Activated naive CD8-positive, alpha-beta T cell treated with anti-CD3 and anti-CD28 coated beads for 36 hours (primary cell): ENCODE measurements around the gene ALDH16A1. TPM values are rescaled to one million over a fixed set of nuclear protein-coding genes. Genes with fewer than 3 reads are reported as not detected.

Experiments used
- DNase-seq: peaks from one replicate; pipeline ENCODE4 v3.0.0; 2021
- H3K27ac Mint-ChIP-seq: one replicate; pipeline ENCODE4 v1.8.0; 2022; ENCODE audit warnings: mild to moderate bottlenecking, moderate library complexity, mixed read lengths
- H3K27me3 Mint-ChIP-seq: one replicate; pipeline ENCODE4 v1.8.0; 2022; ENCODE audit warnings: mild to moderate bottlenecking, mixed read lengths
- H3K36me3 Mint-ChIP-seq: one replicate; pipeline ENCODE4 v1.8.0; 2021; ENCODE audit warnings: mild to moderate bottlenecking, mixed read lengths
- H3K4me1 Mint-ChIP-seq: one replicate; pipeline ENCODE4 v1.8.0; 2021; ENCODE audit warnings: mixed read lengths
- H3K4me3 Mint-ChIP-seq: one replicate; pipeline ENCODE4 v1.8.0; 2022; ENCODE audit warnings: mild to moderate bottlenecking, moderate library complexity, mixed read lengths
- H3K9me3 Mint-ChIP-seq: one replicate; pipeline ENCODE4 v1.8.0; 2022; ENCODE audit warnings: mixed read lengths
- total RNA-seq, 2 experiments: library from RNA; stranded (reverse); gene quantifications; one replicate each; pipeline ENCODE4 v1.2.3, GENCODE V29; 2021

ALDH16A1 gene
- total RNA-seq, 2 experiments from 2014 or later = 34.4 to 42.0 TPM

DNA sequence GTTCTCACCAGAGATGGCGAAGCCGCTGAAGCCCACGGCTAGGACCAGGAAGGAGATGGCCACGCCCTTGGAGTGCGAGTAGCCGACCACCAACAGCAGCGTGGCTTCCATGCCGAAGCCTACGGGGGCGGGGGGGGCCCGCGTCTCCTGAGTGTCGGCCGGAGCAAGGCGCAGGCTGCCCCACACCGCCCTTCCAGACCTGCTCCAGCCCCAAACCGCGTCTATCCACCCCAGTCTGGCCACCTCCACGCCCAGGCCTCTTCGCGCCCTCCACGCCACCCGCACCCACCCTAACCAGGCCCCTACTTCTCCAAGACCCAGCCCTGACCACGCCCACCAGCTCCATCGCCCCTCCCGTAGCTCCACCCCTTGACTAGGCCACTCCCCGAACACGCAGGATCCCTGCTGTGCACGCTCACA, 21.7 kb upstream of the ALDH16A1 start:
- Mint-ChIP-seq H3K27me3 (peaks cover 100% of the 10 kb centered on the region), H3K4me3 (no peak overlapping the region), H3K27ac (no peak overlapping the region), H3K9me3 (no peaks in the 10 kb centered on the region), H3K4me1 (peaks cover 31% of the 10 kb centered on the region), H3K36me3 (peaks cover 2% of the 10 kb centered on the region)
- DNase-seq = peak; percentile 33

DNA sequence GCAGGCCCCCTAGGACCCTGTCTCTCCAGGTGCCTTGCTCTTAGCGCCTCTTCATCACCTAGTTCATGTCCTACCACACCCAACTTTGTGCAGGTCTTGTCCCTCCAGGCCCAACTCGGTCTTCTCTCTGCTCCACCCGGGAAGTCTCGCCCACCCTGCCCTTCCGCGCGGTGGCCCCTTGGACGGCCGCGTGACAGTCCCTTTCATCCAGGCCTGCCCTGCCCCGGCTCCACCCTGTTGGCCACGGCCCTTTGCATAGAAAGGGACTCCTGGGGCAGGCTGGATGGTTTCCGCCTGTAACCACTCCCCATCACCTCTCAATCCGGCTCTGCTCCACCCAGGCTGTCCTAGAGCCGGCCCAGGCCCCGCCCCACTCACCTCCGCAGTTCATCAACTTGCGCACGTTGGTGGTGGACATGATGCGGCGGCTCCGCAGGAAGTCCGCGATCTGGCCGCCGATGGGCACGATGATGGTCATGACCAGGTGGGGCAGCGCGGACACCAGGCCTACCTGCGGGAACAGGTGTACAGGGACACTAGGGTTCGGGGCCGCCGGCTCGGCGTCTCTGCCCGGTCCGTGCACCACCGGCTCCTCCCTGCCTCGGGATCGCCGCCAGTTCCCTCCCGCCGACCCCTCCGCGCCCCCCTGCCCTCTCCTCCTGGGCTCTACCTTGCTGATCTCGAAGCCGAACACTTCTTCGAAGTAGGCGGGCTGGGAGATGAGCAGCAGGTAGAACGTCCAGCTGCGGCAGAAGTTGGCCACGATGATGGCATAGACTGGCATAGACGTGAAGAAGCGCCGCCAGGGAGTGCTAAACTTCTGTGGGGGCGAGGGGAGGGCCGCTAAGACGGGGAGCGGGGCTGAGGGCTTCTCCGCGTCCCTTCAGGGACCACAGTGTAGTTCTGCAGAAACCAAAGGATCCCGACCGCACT, 20.6 kb upstream of the ALDH16A1 start:
- no peak for DNase-seq
- no peak overlapping the region for H3K27ac Mint-ChIP-seq

DNA sequence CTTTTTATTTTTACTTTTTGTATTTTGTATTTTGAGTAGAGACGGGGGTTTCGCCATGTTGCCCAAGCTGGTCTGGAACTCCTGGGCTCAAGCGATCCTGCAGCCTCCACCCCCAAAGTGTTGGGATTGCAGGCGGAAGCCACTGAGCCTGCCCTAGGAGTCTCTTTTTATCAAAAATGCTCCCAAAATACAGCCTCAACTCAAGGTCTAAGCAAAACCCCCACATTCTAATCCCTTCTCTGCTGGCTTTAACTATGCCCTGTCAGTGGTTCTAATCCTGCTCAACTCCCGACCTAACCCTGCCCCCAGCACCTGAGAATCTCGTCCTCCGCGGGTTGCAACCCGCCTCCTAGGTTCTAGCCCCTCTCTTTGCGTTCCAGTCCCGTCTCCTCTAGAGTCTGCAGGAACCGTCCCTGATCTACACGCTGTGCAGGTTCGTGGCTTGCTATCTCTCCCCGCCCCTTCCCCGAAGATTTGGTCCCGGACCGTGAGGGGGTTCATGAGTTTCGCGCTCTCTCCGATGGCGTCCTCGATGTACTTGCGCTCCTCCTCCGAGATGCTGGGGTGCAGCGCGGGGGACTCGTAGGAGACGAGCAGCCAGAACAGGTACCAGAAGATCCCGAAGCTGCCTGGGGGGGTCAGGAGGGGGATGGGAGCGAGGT, 19.7 kb upstream of the ALDH16A1 start:
- H3K27ac Mint-ChIP-seq = no peak overlapping the region
- peaks cover 24% of the 10 kb centered on the region for H3K4me1 Mint-ChIP-seq
- H3K27me3 Mint-ChIP-seq = peaks cover 100% of the 10 kb centered on the region
- H3K4me3 Mint-ChIP-seq = no peak overlapping the region
- no peaks in the 10 kb centered on the region for H3K9me3 Mint-ChIP-seq
- no peak for DNase-seq
- peaks cover 2% of the 10 kb centered on the region for H3K36me3 Mint-ChIP-seq

More for the DNA sequence above, 20.6 kb upstream of the ALDH16A1 start:
- Mint-ChIP-seq H3K36me3 (peaks cover 2% of the 10 kb centered on the region), H3K27me3 (peaks cover 100% of the 10 kb centered on the region), H3K4me1 (peaks cover 29% of the 10 kb centered on the region), H3K9me3 (no peaks in the 10 kb centered on the region), H3K4me3 (no peak overlapping the region)

DNA sequence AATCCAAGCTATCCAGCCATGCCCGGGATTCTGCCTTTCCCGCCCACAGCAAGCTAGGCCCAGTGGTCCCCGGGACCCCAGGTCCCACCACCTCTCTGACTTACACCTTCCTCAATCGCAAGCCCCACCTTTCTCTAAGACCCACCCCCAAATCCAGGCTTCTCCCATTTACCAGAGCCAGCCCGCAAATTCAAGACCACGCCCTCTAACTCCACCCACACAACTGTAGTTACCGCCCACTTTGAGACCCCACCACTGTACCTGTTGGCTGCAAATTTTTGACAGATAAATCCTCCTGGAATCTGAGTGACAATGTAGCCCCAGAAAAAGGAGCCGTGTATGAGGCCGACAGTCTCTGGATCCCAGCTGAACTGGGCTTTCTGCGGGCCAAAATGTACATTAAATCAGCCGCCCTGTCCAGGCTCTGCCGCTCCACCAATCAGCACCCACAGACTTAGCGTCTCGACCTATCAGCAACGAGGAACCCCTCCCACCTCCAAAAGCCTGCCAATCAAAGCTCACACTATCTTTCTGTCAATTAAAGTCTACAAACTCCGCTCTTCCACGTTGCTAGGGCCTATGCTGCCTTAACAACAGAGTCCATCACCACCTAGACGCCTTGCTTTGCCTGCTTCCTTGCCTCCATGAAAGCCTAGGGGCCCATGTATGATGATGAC, 18.0 kb upstream of the ALDH16A1 start:
- Mint-ChIP-seq H3K4me3 (no peak overlapping the region), H3K27ac (no peak overlapping the region), H3K9me3 (no peaks in the 10 kb centered on the region), H3K27me3 (peaks cover 100% of the 10 kb centered on the region), H3K36me3 (peaks cover 2% of the 10 kb centered on the region), H3K4me1 (peaks cover 19% of the 10 kb centered on the region)
- no peak for DNase-seq

DNA sequence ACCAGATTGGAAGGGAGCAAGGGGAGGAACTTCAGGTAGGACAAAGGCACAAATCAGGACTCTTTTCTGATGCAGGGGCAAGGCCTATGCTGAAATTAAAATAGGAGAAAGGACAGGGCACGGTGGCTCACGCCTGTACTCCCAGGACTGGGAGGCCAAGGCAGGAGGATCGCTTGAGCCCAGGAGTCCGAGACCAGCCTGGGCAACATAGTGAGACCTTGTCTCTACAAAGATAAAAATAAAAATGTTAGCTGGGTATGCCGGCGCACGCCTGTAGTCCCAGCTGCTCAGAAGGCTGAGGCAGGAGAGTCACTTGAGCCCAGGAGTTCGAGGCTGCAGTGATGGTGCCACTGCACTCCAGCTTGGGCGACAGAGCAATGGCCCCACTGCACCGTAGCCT, 17.4 kb upstream of the ALDH16A1 start:
- no peak for DNase-seq
- Mint-ChIP-seq H3K4me1 (peaks cover 18% of the 10 kb centered on the region), H3K4me3 (no peak overlapping the region), H3K36me3 (peaks cover 2% of the 10 kb centered on the region), H3K27me3 (peaks cover 100% of the 10 kb centered on the region), H3K27ac (no peak overlapping the region), H3K9me3 (no peaks in the 10 kb centered on the region)

DNA sequence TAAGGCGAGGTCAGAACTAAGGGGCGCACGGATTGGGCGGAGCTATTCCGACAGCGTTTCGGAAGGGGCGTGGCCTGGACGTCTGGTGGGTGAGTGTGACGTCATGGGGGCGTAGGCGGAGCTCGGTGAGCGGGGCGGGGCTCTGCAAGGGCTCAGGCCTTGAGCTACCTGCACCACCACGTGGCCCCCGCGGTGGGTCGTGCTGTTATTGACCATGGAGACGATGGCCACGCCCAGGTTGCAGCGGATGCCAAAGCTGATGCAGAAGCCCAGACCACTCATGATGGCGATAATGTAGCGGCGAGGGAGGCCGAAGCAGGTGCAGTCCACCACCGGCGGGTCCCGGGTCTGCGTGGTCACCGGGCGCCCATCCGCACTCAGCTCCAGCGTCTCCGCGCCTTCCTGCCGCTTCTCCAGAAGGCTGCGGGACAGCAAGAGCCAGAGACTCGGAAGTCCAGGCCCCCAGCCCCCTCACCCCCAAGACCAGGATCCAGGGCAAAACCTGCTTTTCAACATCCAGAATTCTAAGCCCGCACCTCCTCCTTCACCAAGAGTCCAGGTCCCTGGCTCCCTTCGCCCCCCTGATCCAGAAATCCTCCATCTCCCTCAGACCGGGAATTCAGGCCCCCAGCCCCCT, 16.5 kb upstream of the ALDH16A1 start:
- DNase-seq = peak; percentile 76
- no peak overlapping the region for H3K4me3 Mint-ChIP-seq
- H3K9me3 Mint-ChIP-seq = no peaks in the 10 kb centered on the region
- H3K36me3 Mint-ChIP-seq = peaks cover 2% of the 10 kb centered on the region
- peaks cover 22% of the 10 kb centered on the region for H3K4me1 Mint-ChIP-seq
- H3K27me3 Mint-ChIP-seq = peaks cover 99% of the 10 kb centered on the region
- H3K27ac Mint-ChIP-seq = no peak overlapping the region

DNA sequence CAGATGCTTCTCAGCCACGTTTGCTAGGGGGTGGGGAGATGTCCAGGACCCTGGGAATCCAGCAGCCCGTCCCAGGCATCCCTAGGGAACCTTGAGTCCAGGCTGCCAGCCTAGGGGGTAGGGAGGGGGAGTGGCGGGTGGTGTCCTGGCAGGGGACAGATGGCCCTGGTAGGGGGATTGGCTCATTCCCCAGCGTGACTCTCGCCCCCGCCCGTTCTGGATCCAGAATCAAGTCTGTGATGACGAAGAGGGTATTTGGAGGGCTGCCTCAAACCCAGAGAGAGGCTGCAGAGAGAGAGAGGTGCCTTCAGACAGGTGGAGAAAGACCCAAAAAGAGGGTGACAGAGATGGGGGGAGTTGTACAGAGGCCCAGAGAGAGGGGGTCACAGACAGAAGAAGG, 15.8 kb upstream of the ALDH16A1 start:
- no peak overlapping the region for H3K4me3 Mint-ChIP-seq
- peaks cover 2% of the 10 kb centered on the region for H3K36me3 Mint-ChIP-seq
- peaks cover 99% of the 10 kb centered on the region for H3K27me3 Mint-ChIP-seq
- H3K9me3 Mint-ChIP-seq = no peaks in the 10 kb centered on the region
- DNase-seq = no peak
- H3K27ac Mint-ChIP-seq = no peak overlapping the region
- H3K4me1 Mint-ChIP-seq = peaks cover 27% of the 10 kb centered on the region

DNA sequence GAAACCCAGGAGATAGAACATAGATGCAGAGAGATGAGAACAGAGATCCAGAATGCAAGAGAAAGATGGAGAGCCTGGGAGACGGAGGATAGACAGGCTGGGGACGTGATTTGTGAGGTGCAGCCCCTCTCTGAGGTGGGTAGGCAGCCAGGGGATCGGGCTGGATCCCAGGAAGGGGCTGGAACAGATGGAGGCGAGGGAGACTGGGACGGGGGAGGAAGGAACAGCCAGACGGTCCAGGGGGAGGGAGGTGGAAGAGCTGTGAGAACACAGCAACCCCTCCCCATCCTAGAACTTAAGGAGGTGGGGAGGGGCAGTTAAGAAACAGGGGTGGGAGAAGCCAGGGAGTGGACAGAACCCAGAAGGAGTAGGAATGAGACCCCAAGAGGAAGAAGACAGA, 14.8 kb upstream of the ALDH16A1 start:
- Mint-ChIP-seq H3K4me1 (peaks cover 28% of the 10 kb centered on the region), H3K27ac (no peak overlapping the region), H3K36me3 (peaks cover 2% of the 10 kb centered on the region), H3K27me3 (peaks cover 98% of the 10 kb centered on the region), H3K9me3 (no peaks in the 10 kb centered on the region), H3K4me3 (no peak overlapping the region)
- no peak for DNase-seq

DNA sequence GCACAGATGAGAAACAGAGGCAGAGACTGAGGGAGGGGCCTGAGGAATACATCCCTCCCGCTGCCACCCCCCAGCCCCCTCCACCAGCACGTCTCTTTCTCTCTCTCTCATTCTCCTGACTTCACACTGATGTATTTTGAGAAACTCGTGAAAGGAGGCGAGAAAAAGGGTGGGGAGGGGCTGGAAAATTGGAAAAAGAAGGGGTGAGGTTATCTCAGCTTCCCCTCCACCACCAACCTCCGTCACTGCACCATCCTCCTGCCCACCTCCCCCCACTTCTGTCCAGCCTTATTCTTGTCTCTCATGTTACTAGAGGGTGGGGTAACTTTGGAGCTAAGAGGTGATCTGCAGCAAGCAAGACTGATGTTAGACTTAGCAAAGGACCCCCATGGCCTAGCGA, 13.2 kb upstream of the ALDH16A1 start:
- Mint-ChIP-seq H3K27me3 (peaks cover 83% of the 10 kb centered on the region), H3K27ac (no peak overlapping the region), H3K36me3 (peaks cover 2% of the 10 kb centered on the region), H3K4me1 (peaks cover 27% of the 10 kb centered on the region), H3K9me3 (no peaks in the 10 kb centered on the region), H3K4me3 (no peak overlapping the region)
- no peak for DNase-seq

DNA sequence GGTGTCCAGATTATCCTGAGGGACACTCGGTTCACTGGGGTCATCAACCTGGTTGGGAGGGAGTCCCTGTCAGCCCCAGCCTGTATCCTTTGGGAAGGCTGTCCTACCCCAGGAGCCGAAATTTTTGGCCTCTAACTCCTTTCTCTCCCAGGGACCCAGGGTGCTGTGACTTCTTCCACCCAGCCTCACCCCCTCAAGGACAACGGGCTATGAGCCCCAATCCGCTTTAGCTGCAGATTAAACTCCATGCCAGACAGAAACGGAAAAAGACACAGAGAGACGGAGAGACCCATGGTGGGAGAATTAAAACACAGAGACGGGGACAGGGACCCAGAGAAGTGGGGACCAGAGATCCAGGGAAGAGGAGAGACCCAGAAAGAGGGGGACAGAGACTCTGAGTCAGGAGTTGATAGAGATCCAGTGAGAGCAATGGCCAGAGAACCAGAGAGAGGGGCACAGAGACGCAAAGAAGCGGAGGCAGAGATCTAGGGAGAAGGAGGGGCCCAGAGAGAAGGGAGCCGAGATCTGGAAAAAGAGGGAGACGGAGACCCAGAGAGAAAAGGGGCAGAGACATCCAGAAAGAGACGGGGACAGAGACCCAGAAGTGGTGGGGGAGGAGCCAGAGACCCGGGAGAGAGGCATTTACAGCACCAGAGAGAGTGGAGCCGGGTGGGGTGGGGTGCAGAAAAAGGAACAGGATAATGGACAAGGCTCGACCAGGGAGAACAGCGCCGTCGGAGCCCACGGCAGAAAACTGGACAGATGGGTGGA, 12.4 kb upstream of the ALDH16A1 start:
- H3K9me3 Mint-ChIP-seq = no peaks in the 10 kb centered on the region

DNA sequence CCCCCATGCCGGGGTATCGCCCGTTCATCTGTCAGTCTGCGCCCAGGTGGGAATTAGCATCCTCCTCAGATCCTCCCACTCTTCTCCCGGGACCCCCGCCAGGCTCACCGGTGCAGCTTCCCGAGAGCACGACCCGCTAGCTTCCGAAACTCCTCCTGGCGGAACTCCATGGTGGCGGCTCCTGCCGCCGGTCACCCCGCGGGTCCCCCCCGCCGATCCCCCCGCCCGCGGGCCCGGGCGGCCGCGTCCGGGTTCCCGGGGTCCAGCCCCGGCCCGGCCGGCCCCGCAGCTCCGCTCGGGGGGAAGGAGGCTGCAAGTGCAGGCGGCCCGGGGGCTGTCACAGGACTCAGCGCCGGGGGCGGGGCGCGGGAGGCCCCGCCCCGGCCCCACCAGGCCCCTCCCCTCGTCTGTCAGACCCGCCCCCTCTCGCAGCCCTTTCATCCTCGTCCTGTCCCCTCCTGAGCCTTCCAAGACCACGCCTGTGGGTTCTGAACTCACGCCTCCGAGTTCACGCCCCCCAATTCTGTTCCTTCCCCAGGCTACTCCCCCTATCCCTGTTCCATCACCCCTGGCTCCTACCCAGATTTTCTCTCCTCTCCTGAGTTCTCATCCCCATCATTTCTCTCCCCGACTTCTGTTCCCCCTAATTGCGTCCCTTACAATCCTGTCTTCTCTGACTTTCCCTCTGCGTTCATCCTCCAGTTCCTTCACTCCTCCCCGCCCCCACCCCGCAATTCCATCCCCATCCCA, 11.6 kb upstream of the ALDH16A1 start, which contains the start of gene SLC17A7:
Gene SLC17A7, minus strand, starts transcription at position 318 of the 750 bp plus-strand sequence. Its CDS starts 148 bp downstream, at position 170.
- H3K36me3 Mint-ChIP-seq = peaks cover 5% of the 10 kb centered on the region
- peak within 1 kb of the TSS; percentile 79 for H3K4me3 Mint-ChIP-seq
- H3K27ac Mint-ChIP-seq = no peak within 1 kb of the TSS
- H3K4me1 Mint-ChIP-seq = peaks cover 27% of the 10 kb centered on the region
- peak; percentile 50 for DNase-seq
- H3K9me3 Mint-ChIP-seq = no peaks in the 10 kb centered on the region
- H3K27me3 Mint-ChIP-seq = peaks cover 67% of the 10 kb centered on the region

More for the DNA sequence above, 12.4 kb upstream of the ALDH16A1 start:
- no peak for DNase-seq
- H3K27me3 Mint-ChIP-seq = peaks cover 75% of the 10 kb centered on the region
- peaks cover 32% of the 10 kb centered on the region for H3K4me1 Mint-ChIP-seq
- peaks cover 2% of the 10 kb centered on the region for H3K36me3 Mint-ChIP-seq
- H3K27ac Mint-ChIP-seq = no peak overlapping the region
- no peak overlapping the region for H3K4me3 Mint-ChIP-seq

DNA sequence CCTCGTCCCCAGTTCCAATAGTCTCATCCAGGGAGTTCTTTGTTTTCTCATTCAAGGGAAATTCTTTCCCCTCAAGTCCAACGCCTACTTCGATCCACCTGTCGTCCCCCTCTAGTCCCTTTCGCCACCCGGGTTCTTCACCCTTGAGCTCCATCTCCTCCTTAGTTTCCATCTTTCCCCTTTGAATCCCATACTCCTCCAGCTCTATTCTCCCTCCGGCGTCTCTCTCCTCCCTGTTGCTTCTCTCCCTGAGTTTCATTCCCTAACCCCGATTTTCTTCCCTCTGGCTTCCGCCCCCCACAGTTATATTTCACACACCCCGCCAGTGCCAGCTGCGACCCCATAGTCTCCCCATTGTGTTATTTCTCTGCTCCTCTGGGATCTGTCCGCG, 11.1 kb upstream of the ALDH16A1 start:
- no peak for DNase-seq
- H3K9me3 Mint-ChIP-seq = no peaks in the 10 kb centered on the region
- peaks cover 61% of the 10 kb centered on the region for H3K27me3 Mint-ChIP-seq
- H3K4me3 Mint-ChIP-seq = peak overlapping the region; percentile 79
- H3K36me3 Mint-ChIP-seq = peaks cover 5% of the 10 kb centered on the region
- H3K27ac Mint-ChIP-seq = no peak overlapping the region
- H3K4me1 Mint-ChIP-seq = peaks cover 23% of the 10 kb centered on the region

DNA sequence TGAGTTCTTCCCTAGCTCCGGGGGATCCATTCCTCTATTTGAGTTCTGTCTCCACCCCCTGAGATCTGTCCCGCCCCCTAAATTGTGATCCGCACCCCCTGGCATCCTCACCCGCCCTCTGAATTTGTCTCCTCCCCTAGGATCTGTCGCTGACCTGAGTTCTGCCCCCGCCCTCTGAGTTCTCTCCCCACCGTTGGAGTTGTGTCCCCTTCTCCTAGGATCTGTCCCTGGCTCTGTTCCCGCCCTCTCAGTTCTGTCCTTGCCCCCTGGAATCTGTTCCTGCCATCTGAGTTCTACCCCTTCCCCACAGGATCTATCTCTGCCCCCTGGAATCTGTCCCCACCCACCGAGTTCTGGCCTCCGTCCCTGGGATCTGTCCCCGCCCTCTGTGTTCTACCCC, 10.7 kb upstream of the ALDH16A1 start:
- Mint-ChIP-seq H3K4me1 (peaks cover 22% of the 10 kb centered on the region), H3K27ac (no peak overlapping the region), H3K9me3 (no peaks in the 10 kb centered on the region), H3K4me3 (peak overlapping the region; percentile 79), H3K27me3 (peaks cover 57% of the 10 kb centered on the region), H3K36me3 (peaks cover 5% of the 10 kb centered on the region)
- DNase-seq = no peak
